ENCODE results near the gene ZNF488. TPM values are rescaled to one million over a fixed set of nuclear protein-coding genes. Genes with fewer than 3 reads are reported as not detected.
A peak's percentile ranks its signal among the peaks of the same experiment; 100 is the strongest.

Gene ZNF488
- total RNA-seq, 1 donor from 2014 or later = under 0.01 TPM

DNA sequence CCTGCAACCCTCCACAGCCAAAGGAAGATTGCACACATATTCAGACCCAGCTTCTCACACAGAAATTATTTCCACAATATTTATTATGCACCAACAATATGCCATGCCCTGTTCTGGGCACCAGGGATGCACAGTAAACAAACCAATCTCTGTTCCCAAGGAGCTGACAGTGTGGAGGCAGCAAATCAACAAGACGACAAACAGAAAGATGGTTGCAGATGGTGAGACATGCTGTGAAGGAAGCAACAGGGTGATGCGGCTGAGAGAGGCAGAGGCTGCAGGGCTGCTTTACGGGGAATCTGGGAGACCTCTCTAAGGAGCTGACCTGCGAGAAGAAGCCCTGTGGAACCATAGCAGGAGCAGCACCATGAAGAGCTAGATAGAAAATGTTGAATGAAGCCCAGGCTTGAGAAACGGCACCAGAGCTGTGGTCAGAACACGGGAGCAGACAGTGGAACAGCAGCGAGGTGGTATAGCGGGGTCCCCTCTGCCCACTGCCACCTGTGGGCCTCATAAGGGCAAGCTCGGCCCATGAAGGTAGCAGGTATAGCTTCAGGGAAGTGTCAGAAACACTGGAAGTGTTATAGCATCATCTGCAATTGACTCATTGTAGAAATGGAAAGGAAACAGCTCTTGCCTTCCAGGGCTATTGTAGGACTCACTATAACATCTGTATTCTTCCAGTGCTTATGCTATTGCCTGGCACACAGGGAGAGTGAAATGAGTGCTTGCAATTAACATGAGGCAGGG, 18.5 kb downstream of the ZNF488 start:
- DNase-seq = no peak

DNA sequence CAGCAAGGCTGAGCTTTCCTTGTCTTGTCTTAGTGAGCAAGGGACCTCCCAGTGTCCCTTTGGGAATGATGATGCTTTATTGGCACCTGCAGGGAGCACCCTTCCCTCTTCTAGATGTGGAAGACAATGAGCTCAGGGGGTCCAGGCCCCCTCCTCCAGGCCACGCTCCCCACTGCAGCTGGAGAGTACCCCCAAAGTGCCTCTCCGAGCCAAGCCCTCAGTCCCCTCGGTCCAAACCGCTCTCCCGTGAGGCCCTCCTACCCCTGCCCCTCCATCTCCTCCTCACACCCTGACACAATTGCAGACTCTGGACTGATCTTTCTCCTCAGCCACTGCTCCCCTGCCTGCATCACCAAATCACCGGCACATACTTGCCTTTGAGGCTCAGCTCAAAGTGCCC, 19.2 kb downstream of the ZNF488 start:
- no peak for DNase-seq

- no peak for DNase-seq
These were observed 19.7 kb downstream of the ZNF488 start for GRCh38 chr10:47364366-47364765.

GRCh38 chr10:47363781-47364180, 20.3 kb downstream of the ZNF488 start:
- no peak for DNase-seq

DNA sequence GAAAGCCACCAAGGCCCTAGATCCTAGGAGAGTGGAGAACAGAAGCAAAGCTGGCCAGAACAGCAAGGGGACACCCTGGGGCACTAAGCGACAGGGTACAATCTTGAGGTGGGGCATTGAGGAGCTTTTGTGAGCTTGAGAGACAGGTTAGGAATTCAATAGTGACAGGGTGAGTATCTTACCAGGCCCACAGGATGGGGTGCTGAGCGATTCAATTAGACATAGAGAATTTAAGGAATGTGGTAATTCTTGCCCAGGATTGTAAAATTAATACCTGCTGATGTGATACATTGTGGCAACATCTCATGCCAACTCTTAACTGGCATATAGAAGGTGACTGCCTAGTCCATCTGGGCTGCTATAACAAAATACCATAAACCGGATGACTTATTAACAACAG, 21.9 kb downstream of the ZNF488 start:
- DNase-seq = no peak

GRCh38 chr10:47361293-47361692, 22.8 kb downstream of the ZNF488 start:
- DNase-seq = peak; percentile 67

DNA sequence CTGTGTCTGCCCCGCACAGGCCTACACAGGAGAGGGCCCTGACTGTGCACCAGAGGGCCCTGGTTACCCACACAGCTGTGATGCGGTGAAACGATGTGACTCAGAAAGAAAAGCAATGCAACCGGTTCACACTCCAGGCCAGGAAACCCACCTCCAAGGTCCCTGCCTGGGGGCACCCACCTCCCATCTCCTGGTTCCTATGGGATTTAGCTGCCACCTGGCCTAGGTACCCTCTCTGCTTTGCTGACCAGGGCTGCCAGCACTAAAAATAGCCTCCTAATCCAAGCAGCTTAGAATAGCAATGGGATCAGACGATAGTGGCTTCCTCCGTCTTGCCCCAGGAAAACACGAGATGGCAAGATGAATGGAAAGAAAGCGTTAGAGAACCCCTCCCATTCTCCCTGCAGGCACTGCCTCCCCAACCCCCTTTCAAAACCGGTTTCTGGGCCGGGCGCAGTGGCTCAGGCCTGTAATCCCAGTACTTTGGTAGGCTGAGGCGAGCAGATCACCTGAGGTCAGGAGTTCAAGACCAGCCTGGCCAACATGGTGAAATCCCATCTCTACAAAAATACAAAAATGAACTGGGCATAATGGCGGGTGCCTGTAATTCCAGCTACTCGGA, 23.6 kb downstream of the ZNF488 start:
- DNase-seq = no peak

- no peak for DNase-seq
These were observed 24.3 kb downstream of the ZNF488 start for GRCh38 chr10:47359626-47360418.

DNA sequence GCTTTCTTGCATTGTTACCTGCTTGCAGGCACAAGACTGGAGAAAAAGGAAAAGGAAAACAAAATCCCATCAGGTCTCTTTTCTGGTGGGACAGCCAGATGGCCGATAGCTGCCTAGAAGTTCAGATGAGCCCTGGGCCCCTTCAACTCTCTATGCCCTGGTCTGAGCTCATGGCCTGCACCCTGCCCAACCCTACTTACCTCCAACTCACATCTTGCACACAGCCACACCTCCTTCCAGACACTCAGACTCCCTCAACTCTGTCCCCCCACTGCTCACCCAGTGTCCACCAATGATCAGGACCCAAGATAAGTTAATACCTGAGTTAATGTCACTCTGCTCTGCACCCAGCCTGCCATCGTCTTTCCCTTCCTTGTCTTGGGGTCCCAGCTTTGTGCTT, 25.0 kb downstream of the ZNF488 start:
- DNase-seq = no peak

DNA sequence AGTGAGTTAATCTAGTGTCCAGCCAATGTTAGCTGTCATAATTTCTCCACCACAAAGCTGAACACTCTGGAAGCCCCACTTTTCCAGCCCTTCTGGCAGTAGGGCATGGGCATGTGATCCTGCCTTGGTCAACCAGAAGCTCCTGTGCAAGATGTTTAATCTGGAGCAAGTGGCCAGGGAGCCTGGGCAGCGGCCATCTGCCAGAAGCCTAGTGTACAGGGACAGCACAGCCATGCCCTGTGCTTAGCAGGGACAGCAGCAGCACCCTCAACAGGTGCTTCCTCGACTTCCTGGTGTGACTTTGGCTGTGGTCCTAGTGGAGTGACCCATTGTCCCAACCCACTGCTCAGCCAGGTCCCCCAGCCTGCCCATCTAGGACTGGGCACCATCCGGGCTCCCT, 25.6 kb downstream of the ZNF488 start:
- DNase-seq = no peak

GRCh38 chr10:47357911-47358310, 26.2 kb downstream of the ZNF488 start:
- no peak for DNase-seq

DNA sequence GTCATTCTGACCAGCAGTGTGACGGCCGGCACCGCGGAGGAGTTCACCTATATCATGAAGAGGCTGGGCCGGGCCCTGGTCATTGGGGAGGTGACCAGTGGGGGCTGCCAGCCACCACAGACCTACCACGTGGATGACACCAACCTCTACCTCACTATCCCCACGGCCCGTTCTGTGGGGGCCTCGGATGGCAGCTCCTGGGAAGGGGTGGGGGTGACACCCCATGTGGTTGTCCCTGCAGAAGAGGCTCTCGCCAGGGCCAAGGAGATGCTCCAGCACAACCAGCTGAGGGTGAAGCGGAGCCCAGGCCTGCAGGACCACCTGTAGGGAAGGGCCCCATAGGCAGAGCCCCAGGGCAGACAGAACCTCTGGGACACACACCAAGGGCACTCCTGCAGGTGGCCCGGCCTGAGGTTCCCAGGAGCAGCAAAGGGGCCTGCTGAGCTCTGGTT, 26.9 kb downstream of the ZNF488 start:
- DNase-seq = no peak

DNA sequence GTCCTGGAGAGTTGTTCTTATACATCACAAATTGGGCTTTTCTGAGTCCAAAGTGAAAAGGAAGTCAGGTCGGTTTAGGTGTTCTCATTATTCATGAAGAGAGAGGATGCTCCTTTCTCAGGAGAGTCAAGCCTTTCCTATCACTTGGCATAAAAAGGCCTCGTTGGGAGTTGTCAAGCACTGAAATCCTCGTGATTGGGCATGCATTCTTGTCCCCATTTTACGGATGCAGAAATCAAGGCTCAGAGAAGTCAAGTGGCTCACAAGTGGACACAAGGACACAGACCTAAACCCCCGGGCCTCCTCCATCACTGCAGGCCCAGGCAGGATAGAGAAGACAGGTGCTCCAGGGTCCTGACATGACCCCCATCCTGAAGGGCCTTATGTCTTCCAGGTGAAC, 27.4 kb downstream of the ZNF488 start:
- DNase-seq = no peak

DNA sequence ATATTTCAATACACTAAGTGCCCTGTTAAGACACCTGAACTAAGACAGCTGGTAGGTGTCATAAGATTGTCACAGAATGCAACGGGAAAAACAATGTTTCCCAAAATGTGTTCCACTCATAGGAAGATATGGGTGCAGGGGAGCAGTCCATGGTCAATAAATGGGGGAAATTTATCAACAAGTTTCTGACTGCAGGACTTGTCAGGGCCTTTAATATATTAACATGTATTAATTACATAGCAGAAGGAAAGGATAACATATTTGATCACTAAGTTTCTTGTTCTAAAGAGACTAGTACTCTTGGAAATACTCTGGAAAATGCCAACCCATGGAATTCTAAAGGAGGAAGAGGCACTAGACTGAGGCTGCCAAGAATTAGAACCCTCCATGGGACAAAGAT, 29.2 kb downstream of the ZNF488 start:
- DNase-seq = no peak

DNA sequence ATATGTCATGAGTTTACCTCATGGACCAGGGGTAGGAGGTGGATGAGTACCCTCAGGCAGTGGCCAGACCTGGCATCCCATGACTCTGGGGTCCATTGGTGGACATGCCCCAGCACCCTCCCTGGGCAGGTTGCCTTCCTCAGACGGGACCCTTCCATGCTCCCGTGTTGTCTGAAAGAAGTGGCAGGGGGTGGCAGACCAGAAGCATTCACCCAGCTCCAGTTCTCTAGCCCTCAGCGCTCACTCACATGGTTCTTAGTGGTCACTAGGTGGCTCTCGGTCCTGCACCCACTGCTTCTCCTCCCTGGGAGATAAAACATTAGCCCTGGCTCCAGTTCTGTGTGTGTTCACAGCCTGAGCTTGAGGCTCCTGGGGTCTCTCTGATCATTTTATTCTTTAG, 29.9 kb downstream of the ZNF488 start:
- DNase-seq = peak; percentile 7

DNA sequence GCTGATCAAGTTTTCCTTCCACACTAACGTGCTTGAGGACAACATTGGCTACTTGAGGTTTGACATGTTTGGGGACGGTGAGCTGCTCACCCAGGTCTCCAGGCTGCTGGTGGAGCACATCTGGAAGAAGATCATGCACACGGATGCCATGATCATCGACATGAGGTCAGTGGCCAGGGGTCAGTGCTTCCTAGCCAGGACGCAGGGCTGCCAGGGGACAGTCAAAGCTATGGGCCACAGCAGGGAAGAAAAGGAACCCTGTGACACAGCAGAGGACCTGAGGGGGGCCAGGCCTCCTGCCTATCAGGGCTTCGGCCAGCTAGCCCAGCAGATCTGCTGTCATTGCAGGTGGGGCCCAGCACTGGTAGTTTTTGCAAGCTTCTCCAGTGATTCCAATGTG, 30.7 kb downstream of the ZNF488 start:
- DNase-seq = no peak

GRCh38 chr10:47351899-47352815, 31.9 kb downstream of the ZNF488 start:
- DNase-seq = no peak

DNA sequence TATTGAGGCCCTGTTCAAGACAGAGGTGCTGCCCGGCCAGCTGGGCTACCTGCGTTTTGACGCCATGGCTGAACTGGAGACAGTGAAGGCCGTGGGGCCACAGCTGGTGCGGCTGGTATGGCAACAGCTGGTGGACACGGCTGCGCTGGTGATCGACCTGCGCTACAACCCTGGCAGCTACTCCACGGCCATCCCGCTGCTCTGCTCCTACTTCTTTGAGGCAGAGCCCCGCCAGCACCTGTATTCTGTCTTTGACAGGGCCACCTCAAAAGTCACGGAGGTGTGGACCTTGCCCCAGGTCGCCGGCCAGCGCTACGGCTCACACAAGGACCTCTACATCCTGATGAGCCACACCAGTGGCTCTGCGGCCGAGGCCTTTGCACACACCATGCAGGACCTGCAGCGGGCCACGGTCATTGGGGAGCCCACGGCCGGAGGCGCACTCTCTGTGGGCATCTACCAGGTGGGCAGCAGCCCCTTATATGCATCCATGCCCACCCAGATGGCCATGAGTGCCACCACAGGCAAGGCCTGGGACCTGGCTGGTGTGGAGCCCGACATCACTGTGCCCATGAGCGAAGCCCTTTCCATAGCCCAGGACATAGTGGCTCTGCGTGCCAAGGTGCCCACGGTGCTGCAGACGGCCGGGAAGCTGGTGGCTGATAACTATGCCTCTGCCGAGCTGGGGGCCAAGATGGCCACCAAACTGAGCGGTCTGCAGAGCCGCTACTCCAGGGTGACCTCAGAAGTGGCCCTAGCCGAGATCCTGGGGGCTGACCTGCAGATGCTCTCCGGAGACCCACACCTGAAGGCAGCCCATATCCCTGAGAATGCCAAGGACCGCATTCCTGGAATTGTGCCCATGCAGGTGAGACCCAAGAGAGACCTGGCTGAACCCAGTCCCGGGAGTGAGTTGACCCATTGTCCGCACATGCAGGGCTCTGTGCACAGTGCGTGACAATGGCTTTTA, 33.1 kb downstream of the ZNF488 start:
- no peak for DNase-seq

- no peak for DNase-seq
These were observed 34.1 kb downstream of the ZNF488 start for GRCh38 chr10:47349941-47350371.

DNA sequence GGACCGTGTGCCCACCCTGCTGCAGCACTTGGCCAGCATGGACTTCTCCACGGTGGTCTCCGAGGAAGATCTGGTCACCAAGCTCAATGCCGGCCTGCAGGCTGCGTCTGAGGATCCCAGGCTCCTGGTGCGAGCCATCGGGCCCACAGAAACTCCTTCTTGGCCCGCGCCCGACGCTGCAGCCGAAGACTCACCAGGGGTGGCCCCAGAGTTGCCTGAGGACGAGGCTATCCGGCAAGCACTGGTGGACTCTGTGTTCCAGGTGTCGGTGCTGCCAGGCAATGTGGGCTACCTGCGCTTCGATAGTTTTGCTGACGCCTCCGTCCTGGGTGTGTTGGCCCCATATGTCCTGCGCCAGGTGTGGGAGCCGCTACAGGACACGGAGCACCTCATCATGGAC, 34.6 kb downstream of the ZNF488 start:
- no peak for DNase-seq

Data from dermis blood vessel endothelial cell (primary cell).